ENCODE results near the gene BABAM2. TPM values are rescaled to one million over a fixed set of nuclear protein-coding genes. Genes with fewer than 3 reads are reported as not detected.

The BABAM2 gene
- total RNA-seq, 1 donor from 2014 or later = 41.0 TPM

- H3K27ac ChIP-seq = peak overlapping the region; percentile 82
- H3K9me3 ChIP-seq = no peaks in the 10 kb centered on the region
- intact Hi-C loops (cut with DNase I) = loop anchor here (10.0 kb wide), 1 partner anchor 1996 kb away; the partner anchor contains the start of genes ADGRF3 and SELENOI
- H3K27me3 ChIP-seq = no peaks in the 10 kb centered on the region
- no peak overlapping the region for H3K4me3 ChIP-seq
- peaks cover 88% of the 10 kb centered on the region for H3K4me1 ChIP-seq
- no peak for DNase-seq (ENCODE audit: extremely low spot score in 2 of 2)
- H3K36me3 ChIP-seq = no peaks in the 10 kb centered on the region
- TF ChIP-seq POLR2A (IDR thresholded peaks at IDR 0.05) (no peak), CTCF (IDR thresholded peaks at IDR 0.05) (no peak), POLR2AphosphoS5 (IDR thresholded peaks at IDR 0.05; ENCODE audit: insufficient read depth in 1 of 2, low read depth in 1 of 2) (no peak)
Measured at GRCh38 chr2:28340312-28341202, 450.0 kb downstream of the BABAM2 start.

GRCh38 chr2:28341208-28341891 lies 450.8 kb downstream of the BABAM2 start:
- no peaks in the 10 kb centered on the region for H3K36me3 ChIP-seq
- H3K4me1 ChIP-seq = peaks cover 95% of the 10 kb centered on the region
- intact Hi-C loops (cut with DNase I) = loop anchor here (10.0 kb wide), 1 partner anchor 1997 kb away; the partner anchor contains the start of genes ADGRF3 and SELENOI
- no peak overlapping the region for H3K4me3 ChIP-seq
- H3K27me3 ChIP-seq = no peaks in the 10 kb centered on the region
- TF ChIP-seq POLR2AphosphoS5 (IDR thresholded peaks at IDR 0.05; ENCODE audit: insufficient read depth in 1 of 2, low read depth in 1 of 2) (peak in 1 of 2 donors; percentile 44), POLR2A (IDR thresholded peaks at IDR 0.05) (no peak), CTCF (IDR thresholded peaks at IDR 0.05) (no peak)
- H3K27ac ChIP-seq = peak overlapping the region; percentile 82
- H3K9me3 ChIP-seq = no peaks in the 10 kb centered on the region
- DNase-seq (ENCODE audit: extremely low spot score in 2 of 2) = no peak

GRCh38 chr2:28342081-28342967 lies 451.8 kb downstream of the BABAM2 start:
- no peaks in the 10 kb centered on the region for H3K9me3 ChIP-seq
- peaks cover 98% of the 10 kb centered on the region for H3K4me1 ChIP-seq
- H3K27me3 ChIP-seq = no peaks in the 10 kb centered on the region
- no peaks in the 10 kb centered on the region for H3K36me3 ChIP-seq
- peak in 1 of 2 donors; percentile 98 for DNase-seq (ENCODE audit: extremely low spot score in 2 of 2)
- no peak overlapping the region for H3K4me3 ChIP-seq
- intact Hi-C loops (cut with DNase I) = loop anchor here (1.0 to 10.0 kb wide), 2 partner anchors 49 to 1998 kb away; partner anchors contain the start of genes ADGRF3 and SELENOI
- TF ChIP-seq CTCF (IDR thresholded peaks at IDR 0.05) (no peak), POLR2A (IDR thresholded peaks at IDR 0.05) (peak in 1 of 2 donors; percentile 18), POLR2AphosphoS5 (IDR thresholded peaks at IDR 0.05; ENCODE audit: insufficient read depth in 1 of 2, low read depth in 1 of 2) (peak; percentile 76 to 91)
- H3K27ac ChIP-seq = peak overlapping the region; percentile 82

GRCh38 chr2:28343184-28343942 lies 452.8 kb downstream of the BABAM2 start:
- no peak overlapping the region for H3K4me3 ChIP-seq
- H3K27ac ChIP-seq = peak overlapping the region; percentile 82
- no peak for DNase-seq (ENCODE audit: extremely low spot score in 2 of 2)
- no peaks in the 10 kb centered on the region for H3K27me3 ChIP-seq
- H3K9me3 ChIP-seq = no peaks in the 10 kb centered on the region
- no peaks in the 10 kb centered on the region for H3K36me3 ChIP-seq
- intact Hi-C loops (cut with DNase I) = loop anchor here (10.0 kb wide), 1 partner anchor 1999 kb away; the partner anchor contains the start of genes ADGRF3 and SELENOI
- peaks cover 98% of the 10 kb centered on the region for H3K4me1 ChIP-seq
- no peak for TF ChIP-seq POLR2AphosphoS5 (IDR thresholded peaks at IDR 0.05; ENCODE audit: insufficient read depth in 1 of 2, low read depth in 1 of 2)

Data from vagina (tissue), 2 donors.